ENCODE results near the gene CA10. TPM values are rescaled to one million over a fixed set of nuclear protein-coding genes. Genes with fewer than 3 reads are reported as not detected.

The CA10 gene
- total RNA-seq, 1 donor from 2014 or later, result not detected

DNA sequence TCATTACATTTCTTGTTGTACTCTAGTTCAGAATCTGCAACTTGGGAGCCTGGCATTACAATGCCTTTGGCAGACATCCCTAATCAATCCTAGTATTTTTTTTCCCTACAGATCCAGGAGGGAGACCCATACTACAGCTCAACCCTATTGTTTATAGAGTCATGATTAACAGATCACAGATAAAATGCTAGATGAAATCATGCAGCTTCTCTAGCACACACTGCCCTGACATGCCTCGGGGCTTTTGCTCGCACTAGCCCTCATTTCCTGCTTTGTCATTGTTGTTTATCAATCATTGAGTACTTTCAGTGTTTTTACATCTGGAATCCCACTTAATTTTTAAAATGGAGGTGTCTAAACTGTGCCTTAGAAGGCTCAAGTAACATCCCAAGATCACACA lies 412.5 kb downstream of the CA10 start:
- Mint-ChIP-seq H3K36me3 (ENCODE audit: unreplicated experiment) (no peaks in the 10 kb centered on the region), H3K4me3 (ENCODE audit: unreplicated experiment) (no peak overlapping the region), H3K9me3 (ENCODE audit: unreplicated experiment) (no peaks in the 10 kb centered on the region), H3K4me1 (ENCODE audit: unreplicated experiment) (peaks cover 2% of the 10 kb centered on the region), H3K27me3 (ENCODE audit: unreplicated experiment) (no peaks in the 10 kb centered on the region), H3K27ac (ENCODE audit: unreplicated experiment) (no peak overlapping the region)
- DNase-seq (ENCODE audit: extremely low spot score, unreplicated experiment), result no peak
- TF ChIP-seq, protein P1, sequence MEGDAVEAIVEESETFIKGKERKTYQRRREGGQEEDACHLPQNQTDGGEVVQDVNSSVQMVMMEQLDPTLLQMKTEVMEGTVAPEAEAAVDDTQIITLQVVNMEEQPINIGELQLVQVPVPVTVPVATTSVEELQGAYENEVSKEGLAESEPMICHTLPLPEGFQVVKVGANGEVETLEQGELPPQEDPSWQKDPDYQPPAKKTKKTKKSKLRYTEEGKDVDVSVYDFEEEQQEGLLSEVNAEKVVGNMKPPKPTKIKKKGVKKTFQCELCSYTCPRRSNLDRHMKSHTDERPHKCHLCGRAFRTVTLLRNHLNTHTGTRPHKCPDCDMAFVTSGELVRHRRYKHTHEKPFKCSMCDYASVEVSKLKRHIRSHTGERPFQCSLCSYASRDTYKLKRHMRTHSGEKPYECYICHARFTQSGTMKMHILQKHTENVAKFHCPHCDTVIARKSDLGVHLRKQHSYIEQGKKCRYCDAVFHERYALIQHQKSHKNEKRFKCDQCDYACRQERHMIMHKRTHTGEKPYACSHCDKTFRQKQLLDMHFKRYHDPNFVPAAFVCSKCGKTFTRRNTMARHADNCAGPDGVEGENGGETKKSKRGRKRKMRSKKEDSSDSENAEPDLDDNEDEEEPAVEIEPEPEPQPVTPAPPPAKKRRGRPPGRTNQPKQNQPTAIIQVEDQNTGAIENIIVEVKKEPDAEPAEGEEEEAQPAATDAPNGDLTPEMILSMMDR (IDR thresholded peaks at IDR 0.05), result no peak

DNA sequence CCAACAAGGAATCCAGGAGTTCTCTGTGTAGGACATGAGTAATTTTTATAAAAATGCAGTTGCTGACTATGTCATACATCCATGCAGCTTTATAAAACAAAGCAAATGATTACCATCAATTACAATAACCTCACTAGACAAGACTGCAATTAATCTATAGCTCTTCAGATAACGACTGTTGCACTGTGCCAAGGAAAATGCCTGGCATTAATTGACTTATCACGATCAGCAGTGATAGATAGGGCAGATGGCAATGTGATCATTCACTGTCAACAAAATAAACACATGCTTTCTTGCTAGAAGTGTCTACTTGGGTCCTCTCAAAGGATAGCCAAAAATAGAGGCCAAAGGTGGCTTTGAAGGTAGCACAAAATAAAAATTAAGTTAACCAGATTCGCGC lies 415.0 kb downstream of the CA10 start:
- Mint-ChIP-seq H3K9me3 (ENCODE audit: unreplicated experiment) (no peaks in the 10 kb centered on the region), H3K4me1 (ENCODE audit: unreplicated experiment) (peaks cover 2% of the 10 kb centered on the region), H3K27ac (ENCODE audit: unreplicated experiment) (no peak overlapping the region), H3K27me3 (ENCODE audit: unreplicated experiment) (no peaks in the 10 kb centered on the region), H3K4me3 (ENCODE audit: unreplicated experiment) (no peak overlapping the region), H3K36me3 (ENCODE audit: unreplicated experiment) (no peaks in the 10 kb centered on the region)
- TF ChIP-seq, protein P1 (IDR thresholded peaks at IDR 0.05), result no peak
- DNase-seq (ENCODE audit: extremely low spot score, unreplicated experiment), result no peak

DNA sequence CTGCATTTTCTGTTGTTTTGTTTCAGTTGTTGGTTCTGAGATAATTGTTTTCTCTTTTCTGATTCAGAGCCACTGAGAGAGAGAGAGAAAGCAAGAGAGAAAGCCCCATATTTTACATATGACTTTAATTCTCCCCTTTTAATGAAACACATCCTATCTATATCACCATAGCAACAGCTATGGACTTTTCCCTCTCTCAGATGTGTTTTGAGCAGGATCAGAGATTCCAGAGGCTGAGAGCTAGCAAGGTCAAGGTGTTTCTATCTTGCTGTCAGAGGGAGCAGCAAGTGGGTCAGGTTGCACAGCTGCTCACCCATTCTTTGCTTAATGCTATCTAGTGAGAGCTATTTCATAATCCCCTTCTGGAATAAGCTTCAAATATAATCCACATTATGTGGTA lies 415.9 kb downstream of the CA10 start:
- Mint-ChIP-seq H3K36me3 (ENCODE audit: unreplicated experiment) (no peaks in the 10 kb centered on the region), H3K9me3 (ENCODE audit: unreplicated experiment) (no peaks in the 10 kb centered on the region), H3K27me3 (ENCODE audit: unreplicated experiment) (no peaks in the 10 kb centered on the region), H3K4me3 (ENCODE audit: unreplicated experiment) (no peak overlapping the region), H3K4me1 (ENCODE audit: unreplicated experiment) (peaks cover 2% of the 10 kb centered on the region), H3K27ac (ENCODE audit: unreplicated experiment) (no peak overlapping the region)
- DNase-seq (ENCODE audit: extremely low spot score, unreplicated experiment), result no peak
- TF ChIP-seq, protein P1 (IDR thresholded peaks at IDR 0.05), result no peak

DNA sequence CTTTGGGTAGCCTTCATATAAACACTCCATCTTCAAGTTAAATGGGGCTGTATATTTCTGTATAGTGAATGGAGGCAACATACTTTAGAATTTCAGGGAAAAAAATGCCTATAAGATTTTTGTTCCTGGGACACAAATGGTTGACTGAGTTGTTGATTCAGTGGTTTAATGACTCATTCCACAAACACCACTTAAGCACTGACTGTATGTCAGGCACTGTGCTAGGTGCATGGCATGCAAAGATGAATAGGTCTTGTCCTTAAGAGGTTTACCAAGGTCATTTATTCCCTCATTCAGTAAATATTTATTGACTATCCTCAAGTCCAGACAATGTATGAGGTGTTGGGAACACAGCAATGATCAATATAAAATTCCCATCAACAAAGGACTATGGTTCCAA lies 417.1 kb downstream of the CA10 start:
- H3K27ac Mint-ChIP-seq (ENCODE audit: unreplicated experiment), result no peak overlapping the region
- no peaks in the 10 kb centered on the region for H3K9me3 Mint-ChIP-seq (ENCODE audit: unreplicated experiment)
- no peak for DNase-seq (ENCODE audit: extremely low spot score, unreplicated experiment)
- H3K4me3 Mint-ChIP-seq (ENCODE audit: unreplicated experiment), result no peak overlapping the region
- peaks cover 2% of the 10 kb centered on the region for H3K4me1 Mint-ChIP-seq (ENCODE audit: unreplicated experiment)
- no peaks in the 10 kb centered on the region for H3K36me3 Mint-ChIP-seq (ENCODE audit: unreplicated experiment)
- H3K27me3 Mint-ChIP-seq (ENCODE audit: unreplicated experiment), result no peaks in the 10 kb centered on the region
- TF ChIP-seq, protein P1 (IDR thresholded peaks at IDR 0.05), result no peak

DNA sequence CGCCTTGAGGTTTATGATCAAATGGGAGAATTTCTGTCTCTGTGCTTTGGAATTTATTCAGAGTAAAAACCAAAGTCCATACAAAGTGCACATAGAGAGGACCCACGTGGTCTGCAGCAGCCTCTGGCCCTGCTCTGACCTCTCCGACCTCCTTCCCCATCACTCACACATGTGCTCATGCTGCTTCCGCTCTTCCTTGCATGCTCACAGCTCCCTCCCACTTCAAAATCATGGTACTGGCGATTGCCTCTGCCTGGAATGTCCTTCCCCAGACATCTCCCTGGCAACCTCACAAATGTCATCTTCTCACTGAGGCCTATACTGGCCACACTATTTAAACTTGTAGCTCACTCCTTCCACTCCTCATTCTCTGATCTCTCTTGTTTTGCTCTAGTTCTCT lies 418.0 kb downstream of the CA10 start:
- Mint-ChIP-seq H3K36me3 (ENCODE audit: unreplicated experiment) (no peaks in the 10 kb centered on the region), H3K27ac (ENCODE audit: unreplicated experiment) (no peak overlapping the region), H3K9me3 (ENCODE audit: unreplicated experiment) (no peaks in the 10 kb centered on the region), H3K4me3 (ENCODE audit: unreplicated experiment) (no peak overlapping the region), H3K4me1 (ENCODE audit: unreplicated experiment) (peaks cover 2% of the 10 kb centered on the region), H3K27me3 (ENCODE audit: unreplicated experiment) (no peaks in the 10 kb centered on the region)
- no peak for DNase-seq (ENCODE audit: extremely low spot score, unreplicated experiment)
- TF ChIP-seq, protein P1 (IDR thresholded peaks at IDR 0.05), result no peak

Measured in osteocyte (in vitro differentiated cells).